T-cell (primary cell): ENCODE results near the gene ADAMTS14. TPM values are rescaled to one million over a fixed set of nuclear protein-coding genes. Genes with fewer than 3 reads are reported as not detected.

ENCODE experiments used
- ATAC-seq, 4 experiments: fragments of 200-7000 bp in 3 of 4; fragments of 150-1000 bp in 1 of 4; cut with Tn5 transposase; replicated peaks in 1 of 4; 1 replicate in 3 of 4; 2 replicates in 1 of 4; pipeline ENCODE4 v1.10.0; 2021; ENCODE audit warnings: moderate library complexity in 3 of 4, mild to moderate bottlenecking in 2 of 4, moderate number of reproducible peaks in 1 of 4
- CTCF ChIA-PET, 2 donors: fragments of 300-600 bp; sonication (Branson Sonifier 250); formaldehyde crosslinking; loops; one replicate each; lab custom pipeline; 2022; ENCODE audit warnings: antibody characterized with exemption in 2 of 2; lab: Charles Lee
- POLR2A ChIA-PET, 2 donors: fragments of 300-600 bp; sonication (Branson Sonifier 250); formaldehyde crosslinking; loops; one replicate each; lab custom pipeline; 2022; ENCODE audit warnings: antibody characterized with exemption in 2 of 2; lab: Charles Lee
- DNase-seq, 35 experiments: peaks; one replicate each; pipeline versions ENCODE4 v3.0.0 to v3.0.0-alpha.2; 2013 to 2023
- H3K27ac ChIP-seq: one replicate; pipeline ENCODE4 v1.5.1; 2013; ENCODE audit warnings: low read length
- H3K27me3 ChIP-seq, 2 experiments: replicated peaks in 1 of 2; 1 replicate in 1 of 2; 2 replicates in 1 of 2; pipeline versions ENCODE4 v1.6.1 to v1.7.0; 2013; ENCODE audit warnings: low read length in 1 of 2, mixed read lengths in 1 of 2; ENCODE audit not compliant: control insufficient read depth in 2 of 2, insufficient read depth in 2 of 2; ENCODE audit errors: extremely low read depth in 1 of 2
- H3K36me3 ChIP-seq, 2 donors: 1 replicate in 1 of 2; 2 replicates in 1 of 2; pipeline versions ENCODE4 v1.6.1 to v1.7.0; 2013; ENCODE audit warnings: low read length in 1 of 2; ENCODE audit not compliant: control insufficient read depth in 2 of 2, insufficient read depth in 1 of 2; ENCODE audit errors: extremely low read depth in 1 of 2
- H3K4me1 ChIP-seq, 2 experiments: 1 replicate in 1 of 2; 2 replicates in 1 of 2; pipeline versions ENCODE4 v1.6.1 to v1.7.0; 2013; ENCODE audit warnings: low read length in 2 of 2, mixed read lengths in 1 of 2; ENCODE audit not compliant: insufficient read depth in 2 of 2, control insufficient read depth in 1 of 2; ENCODE audit errors: extremely low read depth in 1 of 2
- H3K4me3 ChIP-seq, 2 donors: 1 replicate in 1 of 2; 2 replicates in 1 of 2; pipeline versions ENCODE4 v1.5.1 to v1.7.0; 2013; ENCODE audit warnings: mild to moderate bottlenecking in 2 of 2, low read length in 1 of 2, moderate library complexity in 1 of 2; ENCODE audit not compliant: control insufficient read depth in 1 of 2; ENCODE audit errors: extremely low read depth in 1 of 2
- H3K9me3 ChIP-seq: 2 replicates; pipeline ENCODE4 v1.7.0; 2013
- H3K27ac Mint-ChIP-seq, 2 donors: one replicate each; pipeline ENCODE4 v1.8.0; 2020 to 2021; ENCODE audit warnings: mild to moderate bottlenecking in 2 of 2, mixed read lengths in 2 of 2
- H3K27me3 Mint-ChIP-seq, 2 donors: one replicate each; pipeline ENCODE4 v1.8.0; 2021 to 2022; ENCODE audit warnings: mixed read lengths in 2 of 2
- H3K36me3 Mint-ChIP-seq: one replicate; pipeline ENCODE4 v1.8.0; 2021; ENCODE audit warnings: mixed read lengths
- H3K4me1 Mint-ChIP-seq, 3 donors: one replicate each; pipeline ENCODE4 v1.8.0; 2020 to 2022; ENCODE audit warnings: mixed read lengths in 3 of 3, mild to moderate bottlenecking in 1 of 3
- H3K4me3 Mint-ChIP-seq, 3 donors: one replicate each; pipeline ENCODE4 v1.8.0; 2020 to 2022; ENCODE audit warnings: mild to moderate bottlenecking in 3 of 3, mixed read lengths in 3 of 3, moderate library complexity in 3 of 3
- H3K9me3 Mint-ChIP-seq, 3 donors: one replicate each; pipeline ENCODE4 v1.8.0; 2020 to 2022; ENCODE audit warnings: mixed read lengths in 3 of 3
- WGBS: methylation state at CpG from one replicate; pipeline ENCODE4 v1.1.5; 2013; ENCODE audit warnings: missing lambda C conversion rate; ENCODE audit not compliant: insufficient coverage; 5-methylcytosine and 5-hydroxymethylcytosine counted together
- total RNA-seq, 35 experiments: library from RNA in 6 of 35; stranded (reverse) in 6 of 35; fragments of 120-200 nt in 1 of 35; gene quantifications; one replicate each; pipeline versions ENCODE4 v1.2.1 to v1.2.4 and lab custom pipeline; 2013 to 2026

The ADAMTS14 gene
- total RNA-seq, 5 donors from 2014 or later (not counting 1 experiment from before 2014, with no cell fraction given) = 0.09 to 0.13 (median 0.10) TPM; not detected in 1

- Histone ChIP-seq H3K9me3 (no peaks in the 10 kb centered on the region), H3K27ac (no peak overlapping the region), H3K36me3 (no peaks in the 10 kb centered on the region), H3K4me3 (no peak overlapping the region), H3K4me1 (no peaks in the 10 kb centered on the region), H3K27me3 (peaks cover 0 to 15% of the 10 kb centered on the region in 2 experiments)
- ATAC-seq (no peak), DNase-seq (no peak)
- POLR2A ChIA-PET = no interaction called here
- Mint-ChIP-seq H3K9me3 (peaks cover 8 to 34% (median 28%) of the 10 kb centered on the region in 3 donors), H3K27me3 (peaks cover 0 to 11% of the 10 kb centered on the region in 2 donors), H3K4me3 (no peak overlapping the region), H3K27ac (no peak overlapping the region), H3K4me1 (no peaks in the 10 kb centered on the region), H3K36me3 (peaks cover 11% of the 10 kb centered on the region)
- CTCF ChIA-PET = interaction anchor here in 1 of 2 donors (0.5 kb wide), 1 partner anchor 280 kb away, joined by 3 read pairs; no protein-coding TSS in a partner anchor
- 87% methylated on average over 3 of the region's 3 CpGs for WGBS
Measured at GRCh38 chr10:70647086-70647485, 25.2 kb upstream of the ADAMTS14 start.

- no peak overlapping the region for H3K27ac Mint-ChIP-seq
- ChIA-PET CTCF (no interaction called here), POLR2A (no interaction called here)
- H3K36me3 Mint-ChIP-seq = peaks cover 11% of the 10 kb centered on the region
- H3K9me3 ChIP-seq = no peaks in the 10 kb centered on the region
- peaks cover 0 to 15% of the 10 kb centered on the region in 2 experiments for H3K27me3 ChIP-seq
- ATAC-seq (no peak), DNase-seq (no peak)
- peak overlapping the region in 1 of 2 donors; percentile 3 for H3K4me3 ChIP-seq
- H3K4me3 Mint-ChIP-seq = no peak overlapping the region
- peaks cover 0 to 11% of the 10 kb centered on the region in 2 donors for H3K27me3 Mint-ChIP-seq
- WGBS = 82% methylated on average over 1 of the region's 3 CpGs
- no peaks in the 10 kb centered on the region for H3K36me3 ChIP-seq
- H3K4me1 ChIP-seq = no peaks in the 10 kb centered on the region
- peaks cover 8 to 38% (median 28%) of the 10 kb centered on the region in 3 donors for H3K9me3 Mint-ChIP-seq
- H3K4me1 Mint-ChIP-seq = no peaks in the 10 kb centered on the region
- H3K27ac ChIP-seq = no peak overlapping the region
Measured at GRCh38 chr10:70648427-70648826, 23.9 kb upstream of the ADAMTS14 start.

- Mint-ChIP-seq H3K27me3 (peaks cover 0 to 9% of the 10 kb centered on the region in 2 donors), H3K27ac (no peak overlapping the region), H3K36me3 (peaks cover 11% of the 10 kb centered on the region), H3K4me3 (no peak overlapping the region), H3K9me3 (peaks cover 8 to 38% (median 28%) of the 10 kb centered on the region in 3 donors), H3K4me1 (no peaks in the 10 kb centered on the region)
- WGBS = 100% methylated on average over 1 of the region's 4 CpGs
- no peaks in the 10 kb centered on the region for H3K9me3 ChIP-seq
- H3K27me3 ChIP-seq = peaks cover 0 to 15% of the 10 kb centered on the region in 2 experiments
- no peaks in the 10 kb centered on the region for H3K36me3 ChIP-seq
- H3K4me1 ChIP-seq = no peaks in the 10 kb centered on the region
- no peak for ATAC-seq
- no peak overlapping the region for H3K4me3 ChIP-seq
- ChIA-PET POLR2A (no interaction called here), CTCF (no interaction called here)
- H3K27ac ChIP-seq = no peak overlapping the region
- DNase-seq = no peak
Measured at GRCh38 chr10:70649526-70649925, 22.8 kb upstream of the ADAMTS14 start.

GRCh38 chr10:70650104-70650503 lies 22.2 kb upstream of the ADAMTS14 start:
- ChIA-PET POLR2A (no interaction called here), CTCF (no interaction called here)
- Mint-ChIP-seq H3K9me3 (peaks cover 8 to 38% (median 28%) of the 10 kb centered on the region in 3 donors), H3K36me3 (peaks cover 11% of the 10 kb centered on the region), H3K27me3 (peaks cover 0 to 9% of the 10 kb centered on the region in 2 donors), H3K4me1 (no peaks in the 10 kb centered on the region), H3K4me3 (no peak overlapping the region), H3K27ac (no peak overlapping the region)
- no peak overlapping the region for H3K27ac ChIP-seq
- H3K36me3 ChIP-seq = no peaks in the 10 kb centered on the region
- DNase-seq (no peak), ATAC-seq (no peak)
- no peak overlapping the region for H3K4me3 ChIP-seq
- H3K4me1 ChIP-seq = no peaks in the 10 kb centered on the region
- H3K9me3 ChIP-seq = no peaks in the 10 kb centered on the region
- H3K27me3 ChIP-seq = peaks cover 0 to 12% of the 10 kb centered on the region in 2 experiments
- 94% methylated on average over 3 of the region's 3 CpGs for WGBS

GRCh38 chr10:70650718-70651117 lies 21.6 kb upstream of the ADAMTS14 start:
- no peak overlapping the region for H3K27ac ChIP-seq
- WGBS = no CpG with 5 or more reads among the region's 3 CpGs
- no peaks in the 10 kb centered on the region for H3K4me1 Mint-ChIP-seq

GRCh38 chr10:70651661-70652060 lies 20.6 kb upstream of the ADAMTS14 start:
- peaks cover 0 to 3% of the 10 kb centered on the region in 2 donors for H3K27me3 Mint-ChIP-seq
- no peaks in the 10 kb centered on the region for H3K9me3 ChIP-seq
- H3K36me3 ChIP-seq = no peaks in the 10 kb centered on the region
- no peak overlapping the region for H3K27ac Mint-ChIP-seq
- ATAC-seq (no peak), DNase-seq (peak in 2 of 35 experiments; percentile 6 to 7)
- no peak overlapping the region for H3K4me3 ChIP-seq
- H3K36me3 Mint-ChIP-seq = peaks cover 11% of the 10 kb centered on the region
- H3K9me3 Mint-ChIP-seq = peaks cover 8 to 38% (median 28%) of the 10 kb centered on the region in 3 donors
- peaks cover 0 to 4% of the 10 kb centered on the region in 2 experiments for H3K4me1 ChIP-seq
- no peak overlapping the region for H3K4me3 Mint-ChIP-seq
- ChIA-PET POLR2A (no interaction called here), CTCF (interaction anchor here (0.5 to 0.9 kb wide), 2 partner anchors 32 to 226 kb away, joined by 3 to 4 read pairs; no protein-coding TSS in a partner anchor)
- H3K4me1 Mint-ChIP-seq = peaks cover 0 to 5% (median 0%) of the 10 kb centered on the region in 3 donors
- H3K27me3 ChIP-seq = peaks cover 0 to 11% of the 10 kb centered on the region in 2 experiments
- WGBS = 88% methylated on average over 1 of the region's 5 CpGs
- no peak overlapping the region for H3K27ac ChIP-seq

More at GRCh38 chr10:70650718-70651117, 21.6 kb upstream of the ADAMTS14 start:
- peaks cover 0 to 4% of the 10 kb centered on the region in 2 donors for H3K27me3 Mint-ChIP-seq
- Histone ChIP-seq H3K9me3 (no peaks in the 10 kb centered on the region), H3K4me1 (no peaks in the 10 kb centered on the region), H3K4me3 (no peak overlapping the region), H3K27me3 (peaks cover 0 to 11% of the 10 kb centered on the region in 2 experiments), H3K36me3 (no peaks in the 10 kb centered on the region)
- POLR2A ChIA-PET = no interaction called here
- no peak overlapping the region for H3K4me3 Mint-ChIP-seq
- no peak for DNase-seq
- no peak for ATAC-seq
- CTCF ChIA-PET = no interaction called here
- no peak overlapping the region for H3K27ac Mint-ChIP-seq
- H3K36me3 Mint-ChIP-seq = peaks cover 11% of the 10 kb centered on the region
- peaks cover 8 to 38% (median 28%) of the 10 kb centered on the region in 3 donors for H3K9me3 Mint-ChIP-seq
